Transverse colon (tissue), 4 donors: ENCODE results near the gene NRAS.

Experiments used
- EP300 ChIP-seq: sonication (generic); formaldehyde crosslinking; IDR thresholded peaks from one replicate; pipeline ENCODE4 v1.6.1; 2017; ENCODE audit warnings: antibody characterized with exemption, low read depth
- POLR2A ChIP-seq: fragments of 450-650 bp; IDR thresholded peaks from one replicate; pipeline ENCODE4 v1.6.1; 2016; ENCODE audit warnings: antibody characterized with exemption, mild to moderate bottlenecking, moderate library complexity
- POLR2AphosphoS5 ChIP-seq, 3 donors: sonication (generic); formaldehyde crosslinking; IDR thresholded peaks; one replicate each; pipeline ENCODE4 v1.6.1; 2016; ENCODE audit warnings: antibody characterized with exemption in 3 of 3
- TF ChIP-seq, protein P1 (sequence below), 5 experiments: fragments of 200-600 bp in 3 of 5; fragments of 450-650 bp in 2 of 5; sonication (generic) in 3 of 5; IDR thresholded peaks; 1 replicate in 2 of 5; 2 replicates in 3 of 5; pipeline ENCODE4 v1.5.1; 2016 to 2017; ENCODE audit warnings: antibody characterized with exemption in 5 of 5, inconsistent platforms in 3 of 5, mild to moderate bottlenecking in 2 of 5, moderate library complexity in 1 of 5

DNA sequence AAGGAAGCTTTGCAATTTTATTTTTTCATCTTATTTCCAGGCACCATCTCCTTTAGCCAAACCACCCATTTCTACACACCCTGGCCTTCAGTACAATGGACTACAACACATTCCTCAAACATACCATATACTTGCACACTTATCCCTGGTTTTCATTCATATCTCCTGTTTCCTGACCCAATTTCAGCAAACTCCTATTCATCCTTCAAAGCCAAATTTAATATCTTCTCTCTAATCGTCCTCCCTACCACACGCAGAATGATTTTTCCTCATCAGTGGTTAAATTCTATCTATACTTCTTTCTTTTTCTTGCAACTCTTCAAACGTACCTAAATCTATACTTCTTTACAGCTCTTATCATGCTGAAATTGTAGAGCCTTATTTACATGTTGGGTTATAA is 49.6 kb downstream of the NRAS start:
- TF ChIP-seq EP300: no peak
- TF ChIP-seq, protein P1, sequence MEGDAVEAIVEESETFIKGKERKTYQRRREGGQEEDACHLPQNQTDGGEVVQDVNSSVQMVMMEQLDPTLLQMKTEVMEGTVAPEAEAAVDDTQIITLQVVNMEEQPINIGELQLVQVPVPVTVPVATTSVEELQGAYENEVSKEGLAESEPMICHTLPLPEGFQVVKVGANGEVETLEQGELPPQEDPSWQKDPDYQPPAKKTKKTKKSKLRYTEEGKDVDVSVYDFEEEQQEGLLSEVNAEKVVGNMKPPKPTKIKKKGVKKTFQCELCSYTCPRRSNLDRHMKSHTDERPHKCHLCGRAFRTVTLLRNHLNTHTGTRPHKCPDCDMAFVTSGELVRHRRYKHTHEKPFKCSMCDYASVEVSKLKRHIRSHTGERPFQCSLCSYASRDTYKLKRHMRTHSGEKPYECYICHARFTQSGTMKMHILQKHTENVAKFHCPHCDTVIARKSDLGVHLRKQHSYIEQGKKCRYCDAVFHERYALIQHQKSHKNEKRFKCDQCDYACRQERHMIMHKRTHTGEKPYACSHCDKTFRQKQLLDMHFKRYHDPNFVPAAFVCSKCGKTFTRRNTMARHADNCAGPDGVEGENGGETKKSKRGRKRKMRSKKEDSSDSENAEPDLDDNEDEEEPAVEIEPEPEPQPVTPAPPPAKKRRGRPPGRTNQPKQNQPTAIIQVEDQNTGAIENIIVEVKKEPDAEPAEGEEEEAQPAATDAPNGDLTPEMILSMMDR (IDR thresholded peaks at IDR 0.05): no peak
- TF ChIP-seq POLR2A: no peak
- no peak for TF ChIP-seq POLR2AphosphoS5 (IDR thresholded peaks at IDR 0.05)
